ENCODE data around the gene YTHDF2.

GRCh38 chr1:28776341-28776740 lies 39.6 kb downstream of the YTHDF2 start:
- TF ChIP-seq CTCF (IDR thresholded peaks at IDR 0.05): no peak
- no peak for TF ChIP-seq EP300 (IDR thresholded peaks at IDR 0.05)
- no peak for TF ChIP-seq POLR2A (IDR thresholded peaks at IDR 0.05)
